GM12872 (cell line): ENCODE results near the gene LEKR1.

ENCODE experiments used
- CTCF ChIP-seq: IDR thresholded peaks from 3 replicates; pipeline ENCODE4 v1.5.1; 2011; ENCODE audit warnings: low read depth, mild to moderate bottlenecking, low read length, moderate library complexity; ENCODE audit not compliant: insufficient read depth

The LEKR1 gene

GRCh38 chr3:156906275-156906674 is 80.1 kb downstream of the LEKR1 start:
- no peak for TF ChIP-seq CTCF

GRCh38 chr3:156908398-156908797 is 82.2 kb downstream of the LEKR1 start:
- no peak for TF ChIP-seq CTCF

- no peak for TF ChIP-seq CTCF
Observed at GRCh38 chr3:156910022-156910421, 83.9 kb downstream of the LEKR1 start.

- TF ChIP-seq CTCF, result no peak
Observed at GRCh38 chr3:156915372-156915771, 89.2 kb downstream of the LEKR1 start.

GRCh38 chr3:156918746-156919145 is 92.6 kb downstream of the LEKR1 start:
- no peak for TF ChIP-seq CTCF

- TF ChIP-seq CTCF, result no peak
Observed at GRCh38 chr3:156919818-156920217, 93.7 kb downstream of the LEKR1 start.

- TF ChIP-seq CTCF, result no peak
Observed at GRCh38 chr3:156920399-156920798, 94.2 kb downstream of the LEKR1 start.

- TF ChIP-seq CTCF, result no peak
Observed at GRCh38 chr3:156923349-156923748, 97.2 kb downstream of the LEKR1 start.
